PC-3 (cell line): ENCODE measurements around the gene ACBD6. TPM values are rescaled to one million over a fixed set of nuclear protein-coding genes. Genes with fewer than 3 reads are reported as not detected.

Experiments used
- ATAC-seq: fragments of 200-7000 bp; cut with Tn5 transposase; 2 replicates; pipeline ENCODE4 v1.9.1; 2020; ENCODE audit warnings: mild to moderate bottlenecking, moderate library complexity
- BruUV-seq: library from RNA; stranded (reverse); fragments of 400-500 nt; replicated peaks from 2 replicates; lab custom pipeline; 2021; lab: Mats Ljungman, UMichigan
- CTCF ChIA-PET: fragments of 300-600 bp; sonication (Branson Sonifier 250); formaldehyde crosslinking; loops from one replicate; lab custom pipeline; 2022; ENCODE audit warnings: antibody characterized with exemption; lab: Charles Lee
- POLR2A ChIA-PET: fragments of 300-600 bp; sonication (Branson Sonifier 250); formaldehyde crosslinking; loops from one replicate; lab custom pipeline; 2022; ENCODE audit warnings: antibody characterized with exemption; ENCODE audit not compliant: unreplicated experiment; lab: Charles Lee
- DNase-seq: peaks from one replicate; pipeline ENCODE4 v3.0.0-alpha.2; 2015
- H2AFZ ChIP-seq: fragments of 300-600 bp; sonication (generic); 2 replicates; pipeline ENCODE4 v1.6.0; 2016; ENCODE audit warnings: antibody characterized with exemption, low read length
- H3F3A ChIP-seq: fragments of 300-600 bp; sonication (generic); one replicate; pipeline ENCODE4 v1.6.0; 2017; ENCODE audit warnings: antibody characterized with exemption, low read length, control low read depth, mild to moderate bottlenecking; ENCODE audit not compliant: unreplicated experiment
- H3K27ac ChIP-seq: fragments of 300-600 bp; sonication (generic); 2 replicates; pipeline ENCODE4 v1.5.1; 2016; ENCODE audit warnings: mild to moderate bottlenecking, low read length
- H3K27me3 ChIP-seq: fragments of 300-600 bp; sonication (generic); 2 replicates; pipeline ENCODE4 v1.6.1; 2016; ENCODE audit warnings: low read length, mixed read lengths
- H3K36me3 ChIP-seq: fragments of 300-600 bp; sonication (generic); 2 replicates; pipeline ENCODE4 v1.6.1; 2016; ENCODE audit warnings: low read depth, mixed run types, low read length, mixed read lengths
- H3K4me1 ChIP-seq: fragments of 300-600 bp; sonication (generic); 2 replicates; pipeline ENCODE4 v1.5.1; 2016; ENCODE audit warnings: low read length; ENCODE audit not compliant: insufficient read depth
- H3K4me2 ChIP-seq: fragments of 300-600 bp; sonication (generic); 2 replicates; pipeline ENCODE4 v1.6.0; 2016; ENCODE audit warnings: low read length
- H3K4me3 ChIP-seq: fragments of 300-600 bp; sonication (generic); 2 replicates; pipeline ENCODE4 v1.5.1; 2016; ENCODE audit warnings: mild to moderate bottlenecking, low read length, mixed read lengths
- H3K79me2 ChIP-seq: fragments of 300-600 bp; sonication (generic); 2 replicates; pipeline ENCODE4 v1.6.1; 2017; ENCODE audit warnings: low read length, mixed read lengths
- H3K9ac ChIP-seq: fragments of 300-600 bp; sonication (generic); 2 replicates; pipeline ENCODE4 v1.6.0; 2016; ENCODE audit warnings: mild to moderate bottlenecking, low read length
- H3K9me2 ChIP-seq: fragments of 300-600 bp; sonication (generic); replicated peaks from 2 replicates; pipeline ENCODE4 v1.6.1; 2016; ENCODE audit warnings: mixed run types, low read length, mixed read lengths
- H3K9me3 ChIP-seq: fragments of 300-600 bp; sonication (generic); 2 replicates; pipeline ENCODE4 v1.6.1; 2016; ENCODE audit warnings: low read length, mixed read lengths
- H4K20me1 ChIP-seq: fragments of 300-600 bp; sonication (generic); 2 replicates; pipeline ENCODE4 v1.6.1; 2016; ENCODE audit warnings: low read length, mixed read lengths
- CTCF ChIP-seq: fragments of 300-600 bp; sonication (generic); conservative IDR thresholded peaks from 2 replicates; pipeline ENCODE4 v1.5.1; 2017; ENCODE audit warnings: antibody characterized with exemption, low read depth, mild to moderate bottlenecking, low read length
- EZH2 ChIP-seq: fragments of 300-600 bp; sonication (generic); IDR thresholded peaks from one replicate; pipeline ENCODE4 v1.6.1; 2017; ENCODE audit warnings: antibody characterized with exemption, mild to moderate bottlenecking, low read length; ENCODE audit not compliant: unreplicated experiment
- EZH2phosphoT487 ChIP-seq: fragments of 300-600 bp; sonication (generic); IDR thresholded peaks from 2 replicates; pipeline ENCODE4 v1.6.1; 2018; ENCODE audit warnings: mild to moderate bottlenecking, antibody characterized with exemption, low read length, borderline replicate concordance
- intact Hi-C: fragments of 100-400 bp; cut with micrococcal nuclease; formaldehyde crosslinking; loops from 2 replicates; pipeline ENCODE4 v1.9.0; 2023
- total RNA-seq: library from RNA; depleted of rRNA; stranded (reverse); fragments of >200 nt; gene quantifications from 2 replicates; pipeline ENCODE4 v1.2.3, GENCODE V29; 2014

Gene ACBD6
- total RNA-seq, 1 experiment from 2014 or later, result 43.3 TPM

GRCh38 chr1:180542113-180542837 lies 39.9 kb upstream of the ACBD6 start:
- Histone ChIP-seq H4K20me1 (no peaks in the 10 kb centered on the region), H3K4me1 (peaks cover 3% of the 10 kb centered on the region; the same call in 1 of the 2 replicates), H3K9ac (no peak overlapping the region), H3K36me3 (no peaks in the 10 kb centered on the region), H3F3A (no peaks in the 10 kb centered on the region), H2AFZ (no peak overlapping the region), H3K9me2 (no peaks in the 10 kb centered on the region), H3K27ac (no peak overlapping the region), H3K79me2 (no peaks in the 10 kb centered on the region), H3K4me2 (no peak overlapping the region), H3K27me3 (no peaks in the 10 kb centered on the region), H3K4me3 (no peak overlapping the region), H3K9me3 (no peaks in the 10 kb centered on the region)
- DNase-seq (no peak), ATAC-seq (no peak)
- ChIA-PET CTCF (no interaction called here), POLR2A (no interaction called here)
- no peak for TF ChIP-seq EZH2phosphoT487
- TF ChIP-seq CTCF, result no peak
- no peak for TF ChIP-seq EZH2
- intact Hi-C loops, result no loop called here
- no TSS peak for BruUV-seq

GRCh38 chr1:180540697-180541594 lies 38.6 kb upstream of the ACBD6 start:
- H3K4me2 ChIP-seq, result no peak overlapping the region
- BruUV-seq, result no TSS peak
- H3K4me1 ChIP-seq, result peaks cover 3% of the 10 kb centered on the region; the same call in 1 of the 2 replicates
- H3K4me3 ChIP-seq, result no peak overlapping the region
- no peaks in the 10 kb centered on the region for H3K9me3 ChIP-seq
- H4K20me1 ChIP-seq, result no peaks in the 10 kb centered on the region
- intact Hi-C loops, result no loop called here
- TF ChIP-seq EZH2 (no peak), CTCF (no peak), EZH2phosphoT487 (no peak)
- no peak overlapping the region for H2AFZ ChIP-seq
- no peaks in the 10 kb centered on the region for H3K9me2 ChIP-seq
- H3F3A ChIP-seq, result no peaks in the 10 kb centered on the region
- H3K36me3 ChIP-seq, result no peaks in the 10 kb centered on the region
- H3K27ac ChIP-seq, result no peak overlapping the region
- no peaks in the 10 kb centered on the region for H3K27me3 ChIP-seq
- DNase-seq (peak; percentile 37), ATAC-seq (peak; percentile 71; the same call in 1 of the 2 replicates)
- no peak overlapping the region for H3K9ac ChIP-seq
- POLR2A ChIA-PET, result no interaction called here
- CTCF ChIA-PET, result no interaction called here
- no peaks in the 10 kb centered on the region for H3K79me2 ChIP-seq
